HG02970 (cell line): Measurements from ENCODE around the gene NME8.

Source experiments
- ATAC-seq: cut with Tn5 transposase; IDR thresholded peaks from one replicate; pipeline ENCODE4 v1.9.1; 2021; ENCODE audit warnings: mild to moderate bottlenecking, moderate library complexity, moderate number of reproducible peaks; ENCODE audit not compliant: unreplicated experiment, low FRiP score

NME8 gene

DNA sequence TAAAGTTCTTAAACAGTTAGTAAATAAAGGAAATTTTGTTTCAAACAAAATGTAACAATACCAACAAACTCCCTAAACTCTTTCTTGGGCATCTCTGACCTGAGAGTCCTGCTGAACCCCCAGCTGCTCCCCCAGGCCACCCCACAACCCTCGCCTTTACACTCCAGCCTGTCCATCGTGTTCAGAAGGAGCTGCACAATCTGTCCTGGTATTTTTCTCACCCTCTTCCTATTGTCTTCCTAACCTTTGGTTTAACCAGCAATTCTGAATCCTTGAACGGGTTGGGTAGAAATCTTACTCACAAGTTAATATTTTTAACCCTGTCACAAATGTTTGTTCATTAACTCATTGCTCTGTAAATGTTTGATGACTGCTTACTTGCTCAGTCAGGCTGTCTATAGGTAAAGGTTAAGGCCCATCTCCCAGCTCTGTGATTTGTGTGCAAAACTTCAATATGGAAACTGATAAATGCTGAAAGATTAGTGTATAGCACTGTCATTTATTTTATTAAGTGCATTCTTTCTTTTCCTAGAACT is 51.4 kb downstream of the NME8 start:
- ATAC-seq: no peak

DNA sequence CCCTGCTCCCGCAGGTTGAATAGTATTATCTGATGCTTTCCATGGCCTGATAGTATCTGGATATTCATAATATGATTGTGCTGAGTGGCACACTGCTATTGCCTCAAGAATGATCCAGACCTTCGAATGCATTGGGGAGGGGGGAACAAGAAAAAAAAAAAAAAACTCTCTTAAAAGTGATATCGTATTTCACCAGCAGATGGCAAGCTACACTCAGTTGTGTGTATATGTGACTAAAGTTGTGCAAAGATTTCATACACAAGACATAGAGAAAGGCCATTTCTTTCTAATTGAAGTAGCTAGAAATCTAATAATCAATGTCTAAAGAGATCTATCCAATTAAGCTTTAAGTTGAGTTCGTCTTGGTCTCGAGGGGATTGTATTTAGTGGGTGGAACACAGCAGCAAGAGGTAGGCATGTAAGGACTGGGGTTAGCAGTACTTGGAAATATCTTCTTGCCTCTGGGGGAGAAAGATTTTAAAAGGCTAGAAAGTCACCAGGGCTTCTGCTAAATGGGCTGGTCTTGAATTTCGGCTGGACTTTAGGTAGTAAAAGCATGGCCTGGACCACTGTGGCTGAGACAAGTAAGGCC is 52.9 kb downstream of the NME8 start:
- ATAC-seq: no peak

DNA sequence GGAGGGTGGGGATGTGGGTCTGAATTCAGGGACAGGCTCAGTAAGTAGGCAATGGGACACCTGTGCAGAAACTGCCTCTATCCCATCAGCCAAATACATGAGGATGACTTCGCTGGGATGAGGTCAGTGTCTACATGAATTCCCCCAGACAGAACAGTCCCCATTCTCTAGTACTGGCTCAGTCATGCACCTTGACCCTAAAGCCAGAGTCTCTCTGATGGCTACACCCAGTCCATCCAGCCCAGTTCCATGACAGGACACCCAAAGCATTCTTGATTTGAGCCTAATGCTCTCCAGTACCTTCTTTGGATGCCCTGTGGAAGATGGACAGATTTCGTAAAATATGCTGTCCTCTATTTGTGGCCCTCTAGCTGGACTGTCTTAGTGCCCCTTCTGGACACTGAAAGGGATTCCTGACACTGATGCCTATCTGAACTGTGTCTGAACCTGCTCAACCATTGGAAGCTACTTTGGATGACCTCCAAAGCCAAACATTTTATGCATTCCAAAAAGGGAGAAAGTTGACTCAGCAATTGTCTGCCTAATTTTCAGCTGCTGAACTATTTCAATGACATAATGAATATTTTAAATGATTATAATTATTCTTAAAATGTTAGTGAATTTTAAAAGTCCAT is 53.6 kb downstream of the NME8 start:
- ATAC-seq: no peak

DNA sequence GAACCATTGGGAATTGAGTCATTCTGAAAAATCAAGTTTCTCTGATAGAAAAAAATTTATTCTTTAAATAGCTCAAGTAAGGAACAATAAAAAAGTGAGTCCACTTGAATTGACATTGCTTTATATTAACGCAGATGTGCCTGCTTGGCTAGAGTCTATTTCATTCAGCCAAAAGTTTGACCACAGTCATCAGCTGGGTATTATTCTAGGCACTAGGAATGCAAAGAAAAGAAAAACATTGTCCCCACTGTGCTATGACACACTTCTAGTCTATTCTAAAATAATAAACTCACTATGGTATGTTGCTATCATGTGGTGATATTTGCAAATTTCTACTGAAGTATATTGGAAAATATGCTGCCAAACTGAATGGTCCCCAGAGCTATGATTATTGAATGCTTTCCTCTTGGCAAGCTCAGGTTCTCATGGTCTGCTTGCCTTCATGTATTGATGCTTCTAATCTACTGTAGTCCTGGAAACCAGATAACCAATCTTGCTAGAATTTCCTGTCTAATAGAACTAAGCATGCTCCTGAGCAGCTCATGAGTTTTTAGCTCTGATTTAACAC is 59.9 kb downstream of the NME8 start:
- ATAC-seq: no peak

DNA sequence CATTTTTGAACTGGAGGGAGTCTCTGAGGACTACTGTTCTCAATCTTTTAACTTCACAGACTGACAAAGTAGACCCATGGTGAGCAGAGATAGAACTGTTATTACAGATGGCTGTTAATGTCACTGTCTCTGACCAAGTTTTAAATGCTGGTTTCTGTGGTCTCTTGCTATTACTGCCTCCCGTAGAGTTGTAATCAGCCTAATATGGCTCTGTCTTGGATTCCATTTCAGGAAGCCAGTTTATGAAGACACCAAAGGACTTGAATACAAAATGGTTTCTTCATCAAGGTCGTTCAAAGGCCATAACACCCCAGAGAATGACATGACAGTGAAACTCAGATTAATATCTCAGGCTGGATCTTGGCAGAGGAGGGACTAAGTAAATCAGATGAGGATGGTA is 64.4 kb downstream of the NME8 start:
- ATAC-seq: no peak

DNA sequence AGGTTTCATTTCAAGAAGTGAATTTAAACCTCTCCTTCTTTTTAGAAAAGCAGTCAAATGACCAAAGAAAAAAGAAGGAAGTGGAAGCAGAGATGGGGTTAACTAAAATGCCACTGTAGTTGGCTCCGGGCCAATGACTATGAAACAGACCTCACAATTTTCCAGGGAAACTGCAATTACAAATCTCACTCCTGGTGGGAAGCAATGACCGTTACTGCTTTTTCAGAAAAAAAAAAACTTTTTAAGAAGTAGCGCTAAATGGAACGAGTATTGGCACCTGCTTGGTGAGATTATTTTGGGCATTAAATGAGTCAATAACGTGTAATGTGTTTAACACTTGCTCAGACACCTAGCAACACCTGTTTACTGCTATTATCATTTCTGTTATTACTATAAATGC is 67.0 kb downstream of the NME8 start:
- no peak for ATAC-seq

DNA sequence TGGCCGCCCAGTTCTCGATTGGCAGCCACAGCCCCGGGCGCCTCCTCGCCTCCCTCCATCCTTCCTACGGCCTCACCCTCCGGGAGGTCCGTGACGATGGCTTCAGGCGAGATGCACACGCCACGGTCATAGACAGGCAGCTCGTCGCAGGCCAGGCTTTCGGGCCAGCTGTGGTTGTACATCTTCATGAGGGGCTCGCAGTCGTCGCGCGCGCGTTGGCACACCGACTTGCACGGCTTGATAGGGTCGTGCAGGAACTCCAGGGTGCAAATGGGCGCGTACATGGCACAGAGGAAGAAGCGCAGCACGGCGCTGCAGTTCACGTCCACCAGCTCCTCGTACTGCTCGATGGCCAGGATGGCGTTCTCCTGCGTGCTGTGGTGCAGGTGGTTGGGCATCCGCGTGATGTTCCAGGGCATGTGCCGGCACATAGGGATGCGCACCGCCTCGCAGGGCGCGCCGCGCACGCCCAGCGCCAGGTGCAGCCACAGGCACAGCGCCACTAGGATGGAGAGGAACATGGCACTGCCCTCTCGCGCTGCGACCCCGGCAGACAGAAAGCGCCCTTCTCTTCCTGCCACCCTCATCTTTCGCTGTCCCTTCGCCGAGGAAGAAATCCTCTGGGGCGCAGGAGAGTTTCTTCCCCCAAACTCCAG is 67.7 kb downstream of the NME8 start:
- ATAC-seq: no peak

DNA sequence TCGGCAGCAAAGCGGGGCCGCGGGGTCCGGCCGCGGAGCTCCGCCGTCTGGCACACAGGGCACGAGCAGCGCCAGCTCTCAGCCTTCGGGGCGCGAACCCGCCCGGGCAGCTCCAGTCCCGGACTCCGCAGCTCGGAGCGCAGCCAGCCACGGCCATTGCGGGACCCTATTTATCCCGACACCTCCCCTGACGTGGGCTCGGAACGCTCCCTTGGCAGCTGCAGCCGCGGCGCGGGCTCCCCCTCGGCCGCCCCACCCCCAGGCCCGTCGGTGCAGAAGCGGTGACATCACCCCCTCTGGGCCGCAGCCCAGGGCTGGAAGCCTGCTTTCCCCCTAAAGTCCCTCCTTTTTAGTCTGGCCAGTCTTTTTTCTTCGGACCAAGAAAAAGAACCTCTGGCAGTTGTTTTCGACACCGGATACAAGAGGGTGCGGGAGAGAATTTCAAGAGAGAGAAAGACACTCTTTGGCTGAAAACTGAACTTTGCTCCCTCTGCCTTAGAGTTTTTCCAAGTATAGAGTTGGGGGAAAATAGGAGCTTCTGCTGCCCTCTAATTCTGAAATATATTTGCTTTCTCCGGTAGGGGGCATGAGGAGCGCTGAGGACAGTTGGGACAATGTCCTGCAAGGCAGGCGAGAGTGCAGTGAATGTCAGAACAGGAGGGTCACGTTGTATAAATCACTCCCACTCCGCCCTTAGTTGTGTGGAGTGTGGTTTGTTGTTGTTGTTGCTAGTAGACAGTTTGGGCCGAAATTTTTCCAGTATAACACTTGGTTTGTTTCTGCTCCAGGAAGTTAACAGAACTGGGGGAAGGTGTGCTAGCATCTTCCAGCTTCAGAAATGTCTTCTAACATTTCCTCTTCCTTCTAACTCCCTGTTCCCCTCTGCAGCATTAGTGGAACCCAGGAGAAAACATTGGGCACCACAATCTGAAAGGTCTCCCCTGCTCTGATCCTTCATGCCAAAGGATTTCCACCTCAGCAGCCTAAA is 68.6 kb downstream of the NME8 start, which contains the start of gene SFRP4:
Gene SFRP4, minus strand, starts transcription at position 145 of the 988 bp plus-strand sequence. CDS start 280 bp downstream, outside the sequence.
- no peak for ATAC-seq

DNA sequence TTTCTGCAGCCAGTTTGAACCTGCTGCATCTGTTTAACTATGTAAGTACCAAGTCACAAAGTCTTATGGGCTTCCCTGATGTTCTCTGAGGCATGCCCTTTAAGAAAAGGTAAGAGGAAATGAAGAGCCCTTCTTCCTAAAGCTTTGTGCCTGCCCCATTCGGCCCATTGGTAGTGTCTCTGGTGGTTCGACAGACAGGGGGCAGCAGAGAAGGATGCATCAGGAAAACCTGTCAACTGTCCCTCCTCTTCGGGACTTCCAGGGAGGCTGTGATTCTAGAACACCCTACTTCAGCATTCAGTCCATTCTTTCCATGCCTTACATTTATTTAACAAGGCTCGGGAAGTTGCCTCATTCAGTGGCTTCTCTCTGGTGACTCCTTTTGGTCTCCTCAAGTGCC is 70.1 kb downstream of the NME8 start:
- no peak for ATAC-seq

DNA sequence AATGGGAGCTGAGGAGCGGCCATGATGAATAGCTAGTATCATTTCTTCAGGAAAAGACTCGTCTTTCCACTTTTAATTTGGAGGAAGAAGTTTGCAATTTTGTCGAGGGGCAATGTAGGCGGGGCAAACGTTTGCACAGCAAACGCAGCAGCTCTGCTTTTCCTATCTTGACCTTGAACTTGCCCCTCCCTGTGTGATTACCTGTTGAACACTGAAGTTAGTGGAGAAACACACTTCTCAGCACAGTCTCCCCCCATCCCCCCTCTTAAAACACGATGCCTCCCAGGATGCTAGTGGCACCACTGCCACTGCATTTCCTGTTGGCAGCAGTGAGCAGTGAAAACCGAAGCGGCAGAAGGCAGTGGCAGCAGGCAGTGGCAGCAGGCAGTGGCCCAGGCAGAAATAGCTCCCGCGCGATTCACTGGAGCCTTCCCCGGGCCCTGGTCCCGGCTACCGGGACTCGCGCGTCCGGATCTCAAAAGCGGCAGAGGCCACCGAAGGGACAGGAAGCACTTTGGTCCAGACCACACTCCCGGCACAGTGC is 72.0 kb downstream of the NME8 start, which contains the start of gene EPDR1:
Gene EPDR1, plus strand, starts transcription at position 336 of the 544 bp plus-strand sequence. CDS start 300 bp downstream, outside the sequence.
- no peak for ATAC-seq

DNA sequence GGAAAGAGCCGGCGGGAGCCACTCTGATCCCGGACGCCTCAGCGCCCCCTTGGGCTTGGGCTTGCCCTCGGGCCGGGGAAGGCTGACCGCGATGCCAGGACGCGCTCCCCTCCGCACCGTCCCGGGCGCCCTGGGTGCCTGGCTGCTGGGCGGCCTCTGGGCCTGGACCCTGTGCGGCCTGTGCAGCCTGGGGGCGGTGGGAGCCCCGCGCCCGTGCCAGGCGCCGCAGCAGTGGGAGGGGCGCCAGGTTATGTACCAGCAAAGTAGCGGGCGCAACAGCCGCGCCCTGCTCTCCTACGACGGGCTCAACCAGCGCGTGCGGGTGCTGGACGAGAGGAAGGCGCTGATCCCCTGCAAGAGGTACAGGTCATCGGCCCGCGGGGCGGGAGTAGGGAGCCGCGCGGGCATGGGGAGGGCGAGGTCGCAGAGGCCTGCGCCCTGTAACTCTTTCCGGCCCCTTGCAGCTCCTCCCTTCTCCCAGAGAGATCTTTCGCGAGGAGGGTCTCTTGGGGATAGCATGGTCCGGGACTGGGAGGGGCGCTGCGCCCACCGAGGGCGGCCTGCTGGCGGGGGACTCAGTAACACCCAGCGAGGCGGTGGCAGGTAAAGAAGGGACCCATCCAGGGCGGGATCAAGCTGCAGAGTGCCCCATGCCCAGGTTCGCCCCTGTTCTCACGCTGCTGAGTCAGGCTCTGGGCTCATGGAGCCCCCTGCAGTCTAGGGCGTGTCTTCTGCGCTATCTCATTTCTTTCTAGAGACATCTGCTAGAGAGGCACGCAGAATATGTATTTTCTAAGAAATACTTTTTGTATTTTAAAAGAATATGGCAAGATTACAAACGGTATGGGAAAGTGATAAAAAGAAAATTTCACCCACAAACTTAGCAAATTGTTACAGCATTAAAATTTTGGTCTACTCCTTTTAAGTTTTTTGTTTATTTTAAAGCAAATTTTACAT is 72.7 kb downstream of the NME8 start:
- ATAC-seq: no peak

DNA sequence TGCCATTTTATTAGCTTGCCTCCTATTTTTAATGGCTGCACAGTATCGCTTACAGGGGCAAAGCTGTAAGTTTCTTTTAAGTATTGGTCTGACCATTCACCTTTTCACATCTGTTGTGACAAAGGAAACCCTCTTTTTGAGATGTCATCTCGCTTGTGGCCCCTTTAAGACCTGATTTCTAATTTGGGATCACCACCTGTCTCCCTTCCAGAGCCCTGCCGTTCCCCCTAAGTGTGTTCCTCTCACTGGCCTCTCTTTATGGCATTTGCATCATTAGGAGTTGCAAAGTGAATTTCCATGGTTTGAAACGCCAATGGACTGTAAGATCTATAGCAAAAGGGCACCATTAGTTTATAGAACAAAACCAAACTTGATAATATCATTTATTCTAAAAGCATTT is 73.5 kb downstream of the NME8 start:
- ATAC-seq: no peak

DNA sequence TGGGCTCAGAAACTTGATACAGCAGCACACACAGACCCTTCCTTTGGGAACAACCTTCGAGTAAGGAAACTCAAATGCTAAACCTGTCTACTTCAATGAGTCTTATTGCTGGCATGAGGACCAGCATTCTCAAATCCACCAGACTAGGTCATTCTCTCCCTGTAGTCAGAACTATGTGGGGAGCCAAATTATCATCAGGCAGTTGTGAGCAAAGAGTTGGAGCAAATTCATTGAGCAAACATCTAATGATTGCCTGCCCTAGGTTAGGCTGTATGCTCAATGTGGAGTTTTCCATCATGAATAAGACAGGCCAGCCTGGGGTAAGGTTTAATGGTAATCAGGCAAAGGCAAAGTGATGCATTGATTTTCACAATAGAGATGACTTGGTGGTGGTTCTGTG is 75.6 kb downstream of the NME8 start:
- no peak for ATAC-seq

DNA sequence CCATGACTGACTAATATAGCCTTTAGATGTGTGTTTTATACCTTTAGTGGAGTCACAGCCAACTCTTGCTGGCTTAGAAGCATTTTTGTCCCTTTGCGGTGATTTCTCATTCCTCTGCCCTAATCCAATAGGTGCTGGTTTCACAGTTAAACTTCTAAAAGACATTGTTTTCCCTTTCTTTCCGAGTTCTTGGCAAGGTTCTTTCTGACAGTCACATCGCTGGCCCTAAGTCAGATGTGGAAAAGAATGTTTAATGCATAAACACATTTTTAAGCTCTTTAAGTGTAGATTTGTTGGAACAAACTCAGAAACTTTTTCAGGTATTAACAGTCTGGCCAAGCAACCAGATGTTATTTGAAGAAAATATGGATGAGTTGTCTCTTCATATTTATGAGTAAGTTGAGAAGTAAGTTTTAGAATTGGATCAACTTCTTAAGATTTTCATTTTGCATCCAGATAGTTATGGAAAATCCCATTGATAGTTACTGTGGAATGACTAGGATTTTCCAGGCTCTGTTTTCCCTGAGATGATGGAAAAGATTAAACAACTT is 76.2 kb downstream of the NME8 start:
- no peak for ATAC-seq

DNA sequence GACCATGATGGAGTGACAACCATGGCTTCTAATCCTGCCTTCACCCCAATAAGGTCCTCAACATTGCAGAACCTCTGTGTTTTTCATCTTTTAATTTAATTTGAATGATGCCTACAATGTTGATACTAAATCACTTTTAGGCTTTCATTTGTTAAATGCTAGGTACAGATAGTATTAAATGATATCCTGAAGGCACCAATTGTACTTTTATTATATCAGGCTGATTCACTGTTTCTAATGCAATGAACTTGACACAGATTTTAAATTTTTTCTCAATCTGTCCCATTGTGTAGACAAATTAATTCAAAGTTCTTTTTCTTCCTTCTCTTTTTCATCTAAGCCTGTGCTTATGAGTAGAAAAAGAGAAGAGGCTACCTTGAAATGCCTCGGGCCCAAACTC is 77.2 kb downstream of the NME8 start:
- no peak for ATAC-seq

DNA sequence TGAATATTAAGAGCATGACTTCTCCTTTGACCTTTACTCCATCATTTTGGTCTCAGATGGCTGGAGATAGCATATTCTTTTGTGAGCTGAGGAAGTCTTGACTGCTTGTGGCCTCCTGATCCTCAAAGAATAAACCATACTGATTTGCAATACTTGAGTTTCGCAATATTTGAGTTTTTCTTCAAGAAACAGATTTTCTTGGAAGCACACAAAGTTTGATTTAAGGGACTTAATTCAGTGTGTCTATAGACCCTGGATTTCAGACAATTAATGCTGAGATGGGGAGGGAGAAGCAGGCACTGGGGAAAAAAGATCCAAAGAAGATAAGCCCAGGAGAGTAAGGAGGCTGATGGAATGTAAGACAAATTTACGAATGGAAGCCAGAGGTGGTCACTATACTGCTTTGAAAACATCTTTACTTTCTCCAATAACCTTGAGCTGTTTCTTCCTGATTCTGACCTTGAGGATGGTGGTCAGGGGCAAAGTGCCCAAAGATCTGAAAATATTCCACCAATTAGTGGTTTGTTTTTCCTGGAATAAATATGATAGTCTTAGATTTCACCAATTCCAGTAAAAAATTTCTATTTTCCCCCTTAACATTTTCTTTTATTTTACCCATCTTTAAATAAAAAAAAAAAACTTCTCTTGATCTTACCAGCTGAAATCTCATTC is 79.5 kb downstream of the NME8 start:
- no peak for ATAC-seq

DNA sequence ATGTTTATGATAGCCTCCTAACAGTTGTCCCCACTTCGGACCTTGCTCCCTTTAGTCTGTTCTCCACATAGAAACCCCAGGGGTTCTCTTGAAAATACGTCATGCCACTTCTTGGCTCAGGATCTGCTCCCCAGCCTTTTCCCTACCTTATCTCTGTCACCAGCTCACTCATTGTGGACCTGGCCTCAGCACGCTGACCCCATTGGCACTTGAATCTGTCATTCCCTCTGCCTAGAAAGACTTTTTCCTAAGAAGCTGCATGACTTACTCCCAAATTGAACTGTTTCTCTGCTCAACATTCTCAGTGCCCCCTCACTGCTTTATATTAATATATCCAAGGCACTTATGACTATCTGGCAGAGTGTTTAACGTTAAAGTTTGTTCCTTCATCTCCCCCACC is 80.5 kb downstream of the NME8 start:
- ATAC-seq: no peak
